Transverse colon (tissue), 4 donors: Measurements from ENCODE around the gene DNAH7. TPM values are rescaled to one million over a fixed set of nuclear protein-coding genes. Genes with fewer than 3 reads are reported as not detected.

Experiments
- DNase-seq: peaks from one replicate; pipeline ENCODE4 v3.0.0-alpha.2; 2019
- H3K27ac ChIP-seq, 4 donors: fragments of 200-600 bp; sonication (generic); 2 replicates each; pipeline ENCODE4 v1.5.1; 2016 to 2018; ENCODE audit warnings: inconsistent platforms in 4 of 4
- H3K27me3 ChIP-seq: fragments of 200-600 bp; sonication (generic); 2 replicates; pipeline ENCODE4 v1.5.1; 2017; ENCODE audit warnings: inconsistent platforms
- H3K36me3 ChIP-seq, 4 donors: fragments of 200-600 bp; sonication (generic); 2 replicates each; pipeline ENCODE4 v1.5.1; 2017 to 2019; ENCODE audit warnings: inconsistent platforms in 4 of 4
- H3K4me1 ChIP-seq, 4 donors: fragments of 200-600 bp; sonication (generic); 2 replicates each; pipeline ENCODE4 v1.5.1; 2017 to 2020; ENCODE audit warnings: inconsistent platforms in 4 of 4
- H3K4me3 ChIP-seq, 4 donors: fragments of 200-600 bp; sonication (generic); 1 replicate in 1 of 4; 2 replicates in 3 of 4; pipeline versions ENCODE4 v1.5.1 to v1.6.1; 2017 to 2019; ENCODE audit warnings: inconsistent platforms in 4 of 4
- H3K9me3 ChIP-seq, 2 donors: fragments of 200-600 bp; sonication (generic); 2 replicates each; pipeline ENCODE4 v1.5.1; 2017 to 2019; ENCODE audit warnings: inconsistent platforms in 2 of 2
- CTCF ChIP-seq, 5 experiments: fragments of 200-600 bp in 3 of 5; fragments of 450-650 bp in 2 of 5; sonication (generic) in 3 of 5; IDR thresholded peaks; 1 replicate in 2 of 5; 2 replicates in 3 of 5; pipeline ENCODE4 v1.5.1; 2016 to 2017; ENCODE audit warnings: antibody characterized with exemption in 5 of 5, inconsistent platforms in 3 of 5, mild to moderate bottlenecking in 2 of 5, moderate library complexity in 1 of 5
- EP300 ChIP-seq: sonication (generic); formaldehyde crosslinking; IDR thresholded peaks from one replicate; pipeline ENCODE4 v1.6.1; 2017; ENCODE audit warnings: antibody characterized with exemption, low read depth
- POLR2A ChIP-seq: fragments of 450-650 bp; IDR thresholded peaks from one replicate; pipeline ENCODE4 v1.6.1; 2016; ENCODE audit warnings: antibody characterized with exemption, mild to moderate bottlenecking, moderate library complexity
- POLR2AphosphoS5 ChIP-seq, 3 donors: sonication (generic); formaldehyde crosslinking; IDR thresholded peaks; one replicate each; pipeline ENCODE4 v1.6.1; 2016; ENCODE audit warnings: antibody characterized with exemption in 3 of 3
- WGBS, 2 donors: methylation state at CpG; one replicate each; pipeline ENCODE4 v1.1.5; 2018; ENCODE audit warnings: low coverage in 1 of 2; 5-methylcytosine and 5-hydroxymethylcytosine counted together
- in situ Hi-C, 4 donors: fragments of 200-750 bp; cut with MboI; loops; one replicate each; pipeline versions ENCODE4 v1.15.0 to v1.15.1; 2017; ENCODE audit warnings: low sequenced_read_pairs in 3 of 4, low pct_ligation_motif_present in 1 of 4, low pct_unique_long_range_greater_than_20kb in 1 of 4
- intact Hi-C: fragments of 100-400 bp; cut with DNase I; formaldehyde crosslinking; loops from one replicate; pipeline ENCODE4 v1.15.1; 2023; ENCODE audit warnings: low total_unique reads
- total RNA-seq, 4 donors: library from RNA; depleted of rRNA; stranded (reverse); fragments of >200 nt; gene quantifications; one replicate each; pipeline ENCODE4 v1.1.0, GENCODE V29; 2016

Gene DNAH7
- total RNA-seq, 4 donors from 2014 or later, result 1.8 to 56.9 (median 8.1) TPM

- in situ Hi-C loops, result loop anchor here in 3 of 4 donors (10.0 to 25.0 kb wide), 2 partner anchors 188 to 201 kb away; no protein-coding TSS in a partner anchor
- no peak overlapping the region for H3K4me3 ChIP-seq
- no peaks in the 10 kb centered on the region for H3K27me3 ChIP-seq
- H3K4me1 ChIP-seq, result peaks cover 0 to 8% (median 2%) of the 10 kb centered on the region in 4 donors
- intact Hi-C loops, result no loop called here
- H3K27ac ChIP-seq, result no peak overlapping the region
- WGBS, 2 donors, result 64 to 72% methylated on average over 7 of the region's 7 CpGs
- H3K9me3 ChIP-seq, result peaks cover 4 to 10% of the 10 kb centered on the region in 2 donors
- TF ChIP-seq CTCF (IDR thresholded peaks at IDR 0.05), result no peak
- TF ChIP-seq EP300, result no peak
- no peak for TF ChIP-seq POLR2A
- TF ChIP-seq POLR2AphosphoS5 (IDR thresholded peaks at IDR 0.05), result no peak
- no peaks in the 10 kb centered on the region for H3K36me3 ChIP-seq
- no peak for DNase-seq
Measured at GRCh38 chr2:196086517-196087368, 18.1 kb upstream of the DNAH7 start.

- in situ Hi-C loops, result loop anchor here in 3 of 4 donors (10.0 to 25.0 kb wide), 2 partner anchors 191 to 204 kb away; no protein-coding TSS in a partner anchor
- WGBS, 2 donors, result 89% methylated on average over 5 of the region's 5 CpGs; no CpG with 5 or more reads in 1 of the 2 donors
Measured at GRCh38 chr2:196083601-196084000, 15.0 kb upstream of the DNAH7 start.

DNA sequence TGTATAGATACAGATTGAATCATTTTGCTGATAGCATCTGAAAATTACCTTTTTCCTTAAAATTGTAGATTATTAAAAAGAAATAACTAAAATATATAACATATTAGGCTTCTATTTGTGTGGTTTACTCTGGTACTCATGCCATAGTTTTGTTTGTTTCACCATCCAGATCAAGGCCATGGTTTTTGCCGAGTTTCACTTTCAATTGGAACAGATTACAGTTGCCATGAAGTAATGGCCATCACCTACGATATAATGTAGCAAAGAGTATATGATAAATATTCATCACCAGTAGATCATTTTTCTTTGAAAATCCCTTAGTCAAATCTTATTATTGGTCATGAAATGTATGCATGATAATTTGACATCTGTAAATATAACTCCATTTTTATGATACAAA is 11.9 kb upstream of the DNAH7 start:
- no peaks in the 10 kb centered on the region for H3K27me3 ChIP-seq
- H3K27ac ChIP-seq, result no peak overlapping the region
- DNase-seq, result no peak
- TF ChIP-seq CTCF (IDR thresholded peaks at IDR 0.05) (no peak), POLR2A (no peak), POLR2AphosphoS5 (IDR thresholded peaks at IDR 0.05) (no peak), EP300 (no peak)
- peaks cover 0 to 32% (median 9%) of the 10 kb centered on the region in 4 donors for H3K4me1 ChIP-seq
- WGBS, 2 donors, result 39 to 44% methylated on average over 2 of the region's 2 CpGs
- no peaks in the 10 kb centered on the region for H3K36me3 ChIP-seq
- peaks cover 4 to 10% of the 10 kb centered on the region in 2 donors for H3K9me3 ChIP-seq
- H3K4me3 ChIP-seq, result no peak overlapping the region
- in situ Hi-C loops, result loop anchor here in 3 of 4 donors (10.0 to 25.0 kb wide), 2 partner anchors 194 to 207 kb away; no protein-coding TSS in a partner anchor
- intact Hi-C loops, result no loop called here

More at GRCh38 chr2:196083601-196084000, 15.0 kb upstream of the DNAH7 start:
- H3K4me1 ChIP-seq, result peaks cover 0 to 22% (median 4%) of the 10 kb centered on the region in 4 donors
- H3K27ac ChIP-seq, result no peak overlapping the region
- TF ChIP-seq CTCF (IDR thresholded peaks at IDR 0.05), result no peak
- TF ChIP-seq POLR2A, result no peak
- TF ChIP-seq EP300, result no peak
- no peak for TF ChIP-seq POLR2AphosphoS5 (IDR thresholded peaks at IDR 0.05)
- peaks cover 4 to 10% of the 10 kb centered on the region in 2 donors for H3K9me3 ChIP-seq
- H3K36me3 ChIP-seq, result no peaks in the 10 kb centered on the region
- intact Hi-C loops, result no loop called here
- no peaks in the 10 kb centered on the region for H3K27me3 ChIP-seq
- no peak overlapping the region for H3K4me3 ChIP-seq
- no peak for DNase-seq

- no peak for TF ChIP-seq POLR2A
- peak in 2 of 3 donors; percentile 31 to 45 for TF ChIP-seq POLR2AphosphoS5 (IDR thresholded peaks at IDR 0.05)
- intact Hi-C loops, result no loop called here
- Histone ChIP-seq H3K9me3 (peaks cover 4 to 10% of the 10 kb centered on the region in 2 donors), H3K4me1 (peaks cover 0 to 32% (median 9%) of the 10 kb centered on the region in 4 donors), H3K27ac (peak overlapping the region; percentile 2 to 71 (median 36)), H3K4me3 (no peak overlapping the region), H3K27me3 (no peaks in the 10 kb centered on the region), H3K36me3 (no peaks in the 10 kb centered on the region)
- DNase-seq, result no peak
- 40 to 67% methylated on average over 1 of the region's 1 CpG for WGBS, 2 donors
- in situ Hi-C loops, result loop anchor here in 2 of 4 donors (10.0 to 25.0 kb wide), 2 partner anchors 206 to 208 kb away; no protein-coding TSS in a partner anchor
Measured at GRCh38 chr2:196079052-196079451, 10.4 kb upstream of the DNAH7 start.
